GM13976 (cell line): ENCODE results near the gene RGL1.

ENCODE experiments used
- DNase-seq: peaks from one replicate; pipeline ENCODE4 v3.0.0; 2012; ENCODE audit warnings: low spot score
- CTCF ChIP-seq: IDR thresholded peaks from 2 replicates; pipeline ENCODE4 v1.5.1; 2012; ENCODE audit warnings: borderline replicate concordance, mild to moderate bottlenecking; ENCODE audit not compliant: insufficient read depth; ENCODE audit errors: extremely low read depth, missing control alignments, control extremely low read depth
- in situ Hi-C: fragments of 300-500 bp; cut with MboI; formaldehyde crosslinking; loops from one replicate; pipeline ENCODE4 v1.12.0; 2022; ENCODE audit warnings: low sequenced_read_pairs, mixed read lengths, inconsistent platforms; ENCODE audit not compliant: unreplicated experiment

RGL1 gene

GRCh38 chr1:183876309-183876708 lies 71.4 kb downstream of the RGL1 start:
- no peak for DNase-seq
- no peak for TF ChIP-seq CTCF
- in situ Hi-C loops: no loop called here

GRCh38 chr1:183877053-183877720 lies 72.3 kb downstream of the RGL1 start:
- in situ Hi-C loops: no loop called here
- no peak for DNase-seq
- no peak for TF ChIP-seq CTCF

GRCh38 chr1:183879494-183879893 lies 74.6 kb downstream of the RGL1 start:
- TF ChIP-seq CTCF: no peak
- DNase-seq: no peak
- in situ Hi-C loops: no loop called here

- in situ Hi-C loops: no loop called here
- no peak for TF ChIP-seq CTCF
These were observed 75.0 kb downstream of the RGL1 start for GRCh38 chr1:183879966-183880365.

GRCh38 chr1:183880531-183881243 lies 75.8 kb downstream of the RGL1 start:
- TF ChIP-seq CTCF: no peak
- in situ Hi-C loops: no loop called here
- DNase-seq: no peak

More at GRCh38 chr1:183879966-183880365, 75.0 kb downstream of the RGL1 start:
- DNase-seq: no peak

- no peak for DNase-seq
- in situ Hi-C loops: no loop called here
- TF ChIP-seq CTCF: no peak
These were observed 76.6 kb downstream of the RGL1 start for GRCh38 chr1:183881387-183882131.
